ENCODE measurements around the gene SPTBN1.
"Not testable (repeated sequence)": the region's sequence is repeated elsewhere in the genome, so short reads cannot be mapped to it uniquely, and the experiment has no call there.

Gene SPTBN1

DNA sequence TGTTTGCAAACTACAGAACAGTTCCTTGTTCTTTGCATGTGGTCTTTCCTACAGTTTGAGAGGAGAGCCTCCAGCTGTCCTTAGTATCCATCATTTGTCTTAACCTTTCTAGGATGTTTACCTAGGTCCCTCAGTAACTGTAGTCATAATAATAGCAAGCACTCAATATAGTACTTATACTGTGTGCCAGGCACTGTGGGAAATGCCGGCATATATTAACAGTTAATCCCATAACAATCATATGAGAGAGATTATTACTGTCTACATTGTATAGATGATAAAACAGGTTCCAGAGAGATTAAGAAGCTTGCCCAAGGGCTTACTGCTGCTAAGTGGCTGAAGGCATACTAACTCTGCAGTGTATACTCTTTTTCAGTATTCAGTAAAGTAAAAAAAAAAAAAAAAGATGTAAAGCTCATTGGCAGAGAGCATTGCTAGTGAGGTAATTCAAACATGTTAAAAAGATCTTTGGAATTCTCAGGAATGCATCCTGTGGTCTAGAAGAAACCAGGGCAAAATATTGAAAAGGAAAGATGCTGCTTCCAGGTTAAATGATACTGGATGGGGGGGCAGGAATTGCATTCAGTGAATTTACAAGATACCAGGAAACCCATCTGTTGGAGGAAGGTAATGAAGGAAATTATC lies 72.3 kb downstream of the SPTBN1 start:
- Mint-ChIP-seq H3K36me3 (ENCODE audit: low read depth) (peaks cover 37% of the 10 kb centered on the region), H3K4me3 (no peak overlapping the region), H3K9me3 (no peaks in the 10 kb centered on the region), H3K27ac (no peak overlapping the region), H3K4me1 (peaks cover 6% of the 10 kb centered on the region), H3K27me3 (ENCODE audit: low read depth, poor library complexity) (peaks cover 2% of the 10 kb centered on the region)
- TF ChIP-seq, protein P1, sequence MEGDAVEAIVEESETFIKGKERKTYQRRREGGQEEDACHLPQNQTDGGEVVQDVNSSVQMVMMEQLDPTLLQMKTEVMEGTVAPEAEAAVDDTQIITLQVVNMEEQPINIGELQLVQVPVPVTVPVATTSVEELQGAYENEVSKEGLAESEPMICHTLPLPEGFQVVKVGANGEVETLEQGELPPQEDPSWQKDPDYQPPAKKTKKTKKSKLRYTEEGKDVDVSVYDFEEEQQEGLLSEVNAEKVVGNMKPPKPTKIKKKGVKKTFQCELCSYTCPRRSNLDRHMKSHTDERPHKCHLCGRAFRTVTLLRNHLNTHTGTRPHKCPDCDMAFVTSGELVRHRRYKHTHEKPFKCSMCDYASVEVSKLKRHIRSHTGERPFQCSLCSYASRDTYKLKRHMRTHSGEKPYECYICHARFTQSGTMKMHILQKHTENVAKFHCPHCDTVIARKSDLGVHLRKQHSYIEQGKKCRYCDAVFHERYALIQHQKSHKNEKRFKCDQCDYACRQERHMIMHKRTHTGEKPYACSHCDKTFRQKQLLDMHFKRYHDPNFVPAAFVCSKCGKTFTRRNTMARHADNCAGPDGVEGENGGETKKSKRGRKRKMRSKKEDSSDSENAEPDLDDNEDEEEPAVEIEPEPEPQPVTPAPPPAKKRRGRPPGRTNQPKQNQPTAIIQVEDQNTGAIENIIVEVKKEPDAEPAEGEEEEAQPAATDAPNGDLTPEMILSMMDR (IDR thresholded peaks at IDR 0.05), result no peak
- DNase-seq, result no peak

DNA sequence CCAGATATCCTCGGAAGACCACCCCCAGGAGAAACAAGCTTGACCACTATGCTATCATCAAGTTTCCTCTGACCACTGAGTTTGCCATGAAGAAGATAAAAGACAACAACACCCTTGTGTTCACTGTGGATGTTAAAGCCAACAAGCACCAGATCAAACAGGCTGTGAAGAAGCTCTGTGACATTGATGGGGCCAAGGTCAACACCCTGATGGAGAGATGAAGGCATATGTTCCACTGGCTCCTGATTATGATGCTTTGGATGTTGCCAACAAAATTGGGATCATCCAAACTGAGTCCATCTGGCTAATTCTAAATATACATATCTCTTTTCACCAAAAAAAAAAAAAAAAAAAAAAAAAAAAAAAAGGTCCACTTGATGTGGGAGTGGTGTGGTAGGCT lies 73.4 kb downstream of the SPTBN1 start:
- H3K4me1 Mint-ChIP-seq; H3K4me3 Mint-ChIP-seq; H3K9me3 Mint-ChIP-seq; H3K27ac Mint-ChIP-seq; H3K27me3 Mint-ChIP-seq (ENCODE audit: low read depth, poor library complexity); DNase-seq: not testable (repeated sequence)
- H3K36me3 Mint-ChIP-seq (ENCODE audit: low read depth), result peaks cover 37% of the 10 kb centered on the region

DNA sequence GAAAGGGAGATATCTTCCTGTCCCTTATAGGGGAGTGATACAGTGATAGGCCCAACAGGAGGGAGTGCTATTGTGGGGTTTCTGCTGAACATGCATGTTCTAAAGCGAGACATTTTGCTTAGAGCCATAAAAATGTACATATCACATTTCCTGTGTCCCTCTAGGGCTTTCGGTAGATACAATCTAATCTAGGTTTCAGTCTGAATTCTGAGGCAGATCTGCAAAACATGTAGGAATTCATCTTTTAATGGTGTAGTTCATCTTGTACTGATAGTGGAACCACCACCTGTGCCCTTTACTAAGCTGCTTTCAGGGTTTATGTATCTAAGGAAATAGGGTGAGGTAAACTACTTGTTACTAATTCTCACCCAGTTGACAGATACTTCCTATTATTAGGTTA lies 73.8 kb downstream of the SPTBN1 start:
- Mint-ChIP-seq H3K9me3 (no peaks in the 10 kb centered on the region), H3K36me3 (ENCODE audit: low read depth) (peaks cover 37% of the 10 kb centered on the region), H3K27me3 (ENCODE audit: low read depth, poor library complexity) (peaks cover 2% of the 10 kb centered on the region), H3K27ac (no peak overlapping the region), H3K4me3 (no peak overlapping the region), H3K4me1 (no peaks in the 10 kb centered on the region)
- no peak for DNase-seq
- TF ChIP-seq, protein P1 (IDR thresholded peaks at IDR 0.05), result no peak

DNA sequence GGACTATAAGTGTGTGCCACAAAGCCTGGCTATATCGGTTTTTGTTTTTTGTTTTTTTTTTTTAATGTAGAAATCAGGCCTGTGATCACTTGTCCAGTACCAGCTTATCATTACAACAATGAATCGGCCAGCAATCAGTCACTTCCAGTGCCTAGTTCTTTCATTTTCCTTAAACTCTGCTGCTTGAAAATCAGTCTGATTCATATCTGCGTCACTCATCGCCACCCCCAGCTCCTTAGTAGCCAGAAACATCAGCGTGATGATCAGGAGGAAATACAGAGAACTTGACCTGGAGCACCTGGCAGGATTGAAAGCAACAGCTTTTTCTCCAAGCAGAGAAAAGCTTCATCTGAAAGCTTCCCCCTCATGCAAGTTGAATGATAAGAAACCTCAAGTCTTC lies 75.4 kb downstream of the SPTBN1 start:
- H3K27ac Mint-ChIP-seq, result no peak overlapping the region
- peaks cover 37% of the 10 kb centered on the region for H3K36me3 Mint-ChIP-seq (ENCODE audit: low read depth)

DNA sequence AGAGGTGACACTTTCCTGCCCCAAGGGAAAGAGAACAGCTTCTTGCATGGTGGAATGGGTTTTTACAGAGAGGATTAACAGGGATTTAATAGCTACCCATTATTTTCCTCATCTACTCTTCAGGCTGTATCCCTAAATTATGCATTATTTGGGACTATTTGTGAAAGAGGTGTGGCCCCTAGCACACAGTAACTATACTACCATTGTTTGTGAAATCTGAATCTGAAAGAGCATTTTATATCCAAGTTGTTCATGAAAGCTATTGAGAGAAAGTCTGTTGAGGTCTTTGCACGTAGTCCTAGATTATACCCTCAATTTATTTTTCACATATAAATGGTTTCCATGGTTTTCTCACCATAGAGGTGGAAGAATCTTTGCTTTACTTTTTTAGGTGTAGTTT lies 78.1 kb downstream of the SPTBN1 start:
- TF ChIP-seq, protein P1 (IDR thresholded peaks at IDR 0.05), result no peak
- Mint-ChIP-seq H3K4me1 (no peaks in the 10 kb centered on the region), H3K9me3 (no peaks in the 10 kb centered on the region), H3K36me3 (ENCODE audit: low read depth) (peaks cover 22% of the 10 kb centered on the region), H3K27ac (no peak overlapping the region), H3K4me3 (no peak overlapping the region), H3K27me3 (ENCODE audit: low read depth, poor library complexity) (peaks cover 2% of the 10 kb centered on the region)
- no peak for DNase-seq

More for the DNA sequence above, 75.4 kb downstream of the SPTBN1 start:
- DNase-seq, result no peak
- no peak overlapping the region for H3K4me3 Mint-ChIP-seq
- no peaks in the 10 kb centered on the region for H3K4me1 Mint-ChIP-seq
- TF ChIP-seq, protein P1 (IDR thresholded peaks at IDR 0.05), result no peak
- H3K9me3 Mint-ChIP-seq, result no peaks in the 10 kb centered on the region
- peaks cover 2% of the 10 kb centered on the region for H3K27me3 Mint-ChIP-seq (ENCODE audit: low read depth, poor library complexity)

DNA sequence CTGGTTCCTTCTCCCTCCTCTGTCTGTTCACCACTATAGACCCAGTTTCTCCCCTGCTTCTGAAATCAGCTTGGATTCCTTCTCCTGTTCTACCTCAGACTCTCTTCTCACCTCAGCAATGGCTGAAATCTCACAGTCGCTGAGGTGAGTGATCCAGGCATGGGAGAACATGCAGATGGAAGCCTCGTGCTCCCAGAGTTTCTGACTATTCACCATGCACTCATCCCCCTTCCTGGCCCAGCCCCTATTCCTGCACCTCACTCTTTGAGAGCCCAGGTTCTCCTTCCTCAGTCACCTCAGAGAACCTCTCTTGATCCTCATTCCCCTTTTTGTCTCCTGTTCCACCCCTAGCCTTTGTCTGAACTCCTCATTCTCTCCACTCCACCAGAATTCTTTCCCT lies 78.5 kb downstream of the SPTBN1 start:
- Mint-ChIP-seq H3K4me3 (no peak overlapping the region), H3K27ac (peak overlapping the region; percentile 46), H3K27me3 (ENCODE audit: low read depth, poor library complexity) (peaks cover 2% of the 10 kb centered on the region), H3K4me1 (no peaks in the 10 kb centered on the region), H3K9me3 (no peaks in the 10 kb centered on the region), H3K36me3 (ENCODE audit: low read depth) (peaks cover 18% of the 10 kb centered on the region)
- TF ChIP-seq, protein P1 (IDR thresholded peaks at IDR 0.05), result no peak
- DNase-seq, result no peak

Data from nephron progenitor cell (in vitro differentiated cells).